Measurements from ENCODE around the gene SHC3. TPM values are rescaled to one million over a fixed set of nuclear protein-coding genes. Genes with fewer than 3 reads are reported as not detected.

SHC3 gene
- total and polyA plus RNA-seq, 2 donors (not counting 3 experiments of a cell fraction or from before 2014, with no cell fraction given) = 1.0 to 2.0 TPM

- dilution Hi-C loops (cut with MboI; ENCODE audit: extremely low pct_ligation_motif_present, low sequenced_read_pairs) (no loop called here), intact Hi-C loops (cut with micrococcal nuclease) (no loop called here)
- BruUV-seq (replicated peaks) = no TSS peak
- Histone ChIP-seq H3K9me3 (replicated peaks; ENCODE audit: control insufficient read depth, insufficient read depth, low read length) (no peaks in the 10 kb centered on the region), H3K4me1 (ENCODE audit: control insufficient read depth, extremely low read depth, insufficient read depth, low read length) (no peaks in the 10 kb centered on the region), H3K79me2 (ENCODE audit: control insufficient read depth, insufficient read depth, low read length) (no peaks in the 10 kb centered on the region), H3K9ac (replicated peaks; ENCODE audit: extremely low read depth, insufficient read depth, low read length) (no peak overlapping the region), H2AFZ (ENCODE audit: low read depth, low read length) (no peak overlapping the region), H4K20me1 (replicated peaks; ENCODE audit: control insufficient read depth, extremely low read depth, insufficient read depth, low read length) (no peaks in the 10 kb centered on the region), H3K36me3 (ENCODE audit: control insufficient read depth in 2 of 2, extremely low read depth in 1 of 2, insufficient read depth in 2 of 2, low read length in 2 of 2) (no peaks in the 10 kb centered on the region), H3K4me3 (replicated peaks in 1 of 3; ENCODE audit: insufficient read depth in 1 of 3, low read depth in 1 of 3, low read length in 3 of 3) (no peak overlapping the region), H3K9me1 (replicated peaks; ENCODE audit: control insufficient read depth, extremely low read depth, insufficient read depth, low read length) (no peaks in the 10 kb centered on the region), H3K27ac (ENCODE audit: insufficient read depth, low read depth, low read length) (no peak overlapping the region), H3K27me3 (ENCODE audit: control insufficient read depth in 2 of 2, insufficient read depth in 2 of 2, low read length in 2 of 2) (peaks cover 3 to 5% of the 10 kb centered on the region in 2 experiments), H3K4me2 (ENCODE audit: insufficient read depth, low read length) (no peak overlapping the region)
- no peak for TF ChIP-seq POLR2AphosphoS5 (IDR thresholded peaks at IDR 0.05; ENCODE audit: insufficient read depth, low read depth, low read length)
- FAIRE-seq (no peak), DNase-seq (ENCODE audit: low read depth, low spot score) (no peak)
- ChIA-PET CTCF (no interaction called here), POLR2A (no interaction called here)
Observed at GRCh38 chr9:88976890-88977257, 201.7 kb downstream of the SHC3 start.

- no TSS peak for BruUV-seq (replicated peaks)
- no peak overlapping the region for H2AFZ ChIP-seq (ENCODE audit: low read depth, low read length)
- DNase-seq (ENCODE audit: low read depth, low spot score) (no peak), FAIRE-seq (peak; percentile 12)
- ChIA-PET CTCF (no interaction called here), POLR2A (no interaction called here)
- intact Hi-C loops (cut with micrococcal nuclease) (no loop called here), dilution Hi-C loops (cut with MboI; ENCODE audit: extremely low pct_ligation_motif_present, low sequenced_read_pairs) (no loop called here)
- no peaks in the 10 kb centered on the region for H3K79me2 ChIP-seq (ENCODE audit: control insufficient read depth, insufficient read depth, low read length)
- H3K36me3 ChIP-seq (ENCODE audit: control insufficient read depth in 2 of 2, extremely low read depth in 1 of 2, insufficient read depth in 2 of 2, low read length in 2 of 2) = no peaks in the 10 kb centered on the region
- no peaks in the 10 kb centered on the region for H4K20me1 ChIP-seq (replicated peaks; ENCODE audit: control insufficient read depth, extremely low read depth, insufficient read depth, low read length)
- no peak for TF ChIP-seq MAX (IDR thresholded peaks at IDR 0.05; ENCODE audit: insufficient read depth, insufficient read length)
- TF ChIP-seq EZH2 (IDR thresholded peaks at IDR 0.05; ENCODE audit: borderline replicate concordance, low read depth, low read length, severe bottlenecking) = no peak
- TF ChIP-seq MYC (IDR thresholded peaks at IDR 0.05; ENCODE audit: low read depth, low read length) = no peak
- TF ChIP-seq POLR2A (IDR thresholded peaks at IDR 0.05; ENCODE audit: low read depth, low read length) = no peak
- no peak for TF ChIP-seq FOS (IDR thresholded peaks at IDR 0.05; ENCODE audit: borderline replicate concordance, insufficient read depth, low read length)
- no peak for TF ChIP-seq GATA2 (IDR thresholded peaks at IDR 0.05; ENCODE audit: insufficient read depth, insufficient read length, low read depth, low read length)
- H3K27me3 ChIP-seq (ENCODE audit: control insufficient read depth in 2 of 2, insufficient read depth in 2 of 2, low read length in 2 of 2) = peaks cover 3 to 5% of the 10 kb centered on the region in 2 experiments
- H3K9me1 ChIP-seq (replicated peaks; ENCODE audit: control insufficient read depth, extremely low read depth, insufficient read depth, low read length) = no peaks in the 10 kb centered on the region
- no peak overlapping the region for H3K4me3 ChIP-seq (replicated peaks in 1 of 3; ENCODE audit: insufficient read depth in 1 of 3, low read depth in 1 of 3, low read length in 3 of 3)
- H3K4me2 ChIP-seq (ENCODE audit: insufficient read depth, low read length) = no peak overlapping the region
- no peak overlapping the region for H3K9ac ChIP-seq (replicated peaks; ENCODE audit: extremely low read depth, insufficient read depth, low read length)
- no peaks in the 10 kb centered on the region for H3K4me1 ChIP-seq (ENCODE audit: control insufficient read depth, extremely low read depth, insufficient read depth, low read length)
- no peaks in the 10 kb centered on the region for H3K9me3 ChIP-seq (replicated peaks; ENCODE audit: control insufficient read depth, insufficient read depth, low read length)
- H3K27ac ChIP-seq (ENCODE audit: insufficient read depth, low read depth, low read length) = no peak overlapping the region
Observed at GRCh38 chr9:88975966-88976889, 202.4 kb downstream of the SHC3 start.
